ENCODE data around the gene TMEM164.

Gene TMEM164

DNA sequence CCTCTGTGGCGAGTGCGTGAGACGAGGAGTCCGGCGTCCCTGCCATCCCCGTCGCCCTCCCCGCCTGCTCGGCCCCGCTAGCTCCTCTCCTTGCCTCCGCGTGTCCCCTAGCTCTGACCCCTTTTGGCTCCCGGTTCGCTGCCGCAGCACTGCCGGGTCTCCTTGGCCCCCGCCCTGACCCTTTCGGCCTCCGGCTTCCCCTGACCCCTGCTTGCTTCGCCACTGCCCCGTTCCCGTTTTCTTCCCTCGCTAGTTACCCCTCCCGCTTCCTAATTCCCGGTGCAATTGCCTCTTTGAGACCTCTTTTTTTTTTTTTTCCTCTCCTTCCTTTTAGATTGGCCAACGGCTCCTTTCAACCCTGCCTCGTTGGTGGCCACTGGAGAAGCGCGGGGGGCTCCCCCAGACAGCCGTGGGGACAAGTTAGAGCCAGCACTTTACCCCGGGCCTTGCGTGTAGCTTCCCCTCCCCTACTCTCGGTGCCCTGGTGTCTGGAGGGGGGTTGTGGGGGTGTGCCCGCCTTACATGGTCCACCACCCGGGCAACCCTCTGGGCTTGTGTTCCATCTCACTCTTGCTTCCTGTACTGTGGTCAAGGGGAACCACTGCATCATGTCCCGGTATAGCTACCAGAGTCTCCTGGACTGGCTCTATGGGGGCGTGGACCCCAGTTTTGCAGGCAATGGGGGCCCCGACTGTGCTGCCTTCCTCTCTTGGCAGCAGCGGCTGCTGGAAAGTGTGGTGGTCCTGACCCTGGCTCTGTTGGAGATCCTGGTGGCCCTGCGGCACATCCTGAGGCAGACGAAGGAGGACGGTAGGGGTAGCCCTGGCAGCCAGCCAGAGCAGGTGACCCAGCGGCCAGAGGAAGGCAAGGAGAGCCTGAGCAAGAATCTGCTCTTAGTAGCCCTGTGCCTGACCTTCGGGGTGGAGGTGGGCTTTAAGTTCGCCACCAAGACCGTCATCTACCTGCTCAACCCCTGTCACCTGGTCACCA lies 548 bp downstream of the TMEM164 start:
- DNase-seq: peak in 9 of 56 donors; percentile 3 to 49 (median 30)

DNA sequence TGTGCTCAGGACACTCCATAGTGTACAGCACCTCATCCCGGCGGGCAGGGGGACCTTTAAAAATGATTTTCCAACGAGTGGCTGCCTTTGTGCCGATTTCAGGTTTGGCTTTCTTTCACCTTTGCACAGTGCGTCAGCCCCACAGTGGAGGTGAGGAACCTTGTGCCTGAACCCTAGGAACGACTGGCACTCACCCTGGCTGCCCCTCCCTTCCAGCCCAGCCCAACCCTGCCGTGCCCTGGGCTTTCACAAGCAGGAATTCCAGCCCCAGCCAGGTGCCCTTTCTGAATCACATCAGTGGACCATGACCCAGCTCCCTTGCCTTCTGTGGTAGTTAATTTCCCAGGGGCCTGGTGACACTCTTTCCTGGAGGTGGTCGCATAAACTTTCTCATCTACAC lies 1.3 kb downstream of the TMEM164 start:
- DNase-seq: peak in 1 of 56 donors; percentile 1

DNA sequence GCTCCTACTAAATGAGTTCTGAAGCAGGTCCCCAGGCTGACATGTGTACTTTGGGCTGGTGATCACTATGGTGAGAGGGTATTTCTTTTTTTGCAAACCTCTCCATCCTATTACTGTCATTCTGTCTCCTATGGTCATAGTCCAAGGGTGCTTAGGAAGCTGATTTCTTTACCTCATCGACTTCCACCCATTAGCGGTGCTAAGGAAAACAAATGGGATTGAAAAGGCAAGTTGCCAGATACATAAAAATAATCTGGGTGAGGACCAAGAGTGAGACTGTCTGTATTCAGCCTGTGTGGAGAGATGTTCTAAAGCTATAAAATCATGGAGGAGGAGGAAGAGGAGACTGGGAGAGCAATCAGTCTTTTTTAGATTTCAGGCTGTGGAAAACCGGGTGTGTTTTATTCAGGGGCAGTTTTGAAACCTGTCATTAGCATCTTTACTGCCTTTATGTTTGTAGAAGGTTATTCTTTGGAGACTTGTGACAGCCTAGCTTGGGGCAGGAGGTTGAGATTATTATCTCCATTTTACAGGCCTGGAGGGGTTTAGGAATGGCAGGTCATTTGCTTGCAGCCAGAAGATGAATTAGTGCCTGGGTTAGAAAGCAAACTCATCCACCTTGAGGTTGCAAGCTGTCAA lies 1.9 kb downstream of the TMEM164 start:
- no peak for DNase-seq

- DNase-seq: no peak
These were observed 3.2 kb downstream of the TMEM164 start for GRCh38 chrX:110006161-110006560.

- no peak for DNase-seq
These were observed 4.0 kb downstream of the TMEM164 start for GRCh38 chrX:110006821-110007375.

DNA sequence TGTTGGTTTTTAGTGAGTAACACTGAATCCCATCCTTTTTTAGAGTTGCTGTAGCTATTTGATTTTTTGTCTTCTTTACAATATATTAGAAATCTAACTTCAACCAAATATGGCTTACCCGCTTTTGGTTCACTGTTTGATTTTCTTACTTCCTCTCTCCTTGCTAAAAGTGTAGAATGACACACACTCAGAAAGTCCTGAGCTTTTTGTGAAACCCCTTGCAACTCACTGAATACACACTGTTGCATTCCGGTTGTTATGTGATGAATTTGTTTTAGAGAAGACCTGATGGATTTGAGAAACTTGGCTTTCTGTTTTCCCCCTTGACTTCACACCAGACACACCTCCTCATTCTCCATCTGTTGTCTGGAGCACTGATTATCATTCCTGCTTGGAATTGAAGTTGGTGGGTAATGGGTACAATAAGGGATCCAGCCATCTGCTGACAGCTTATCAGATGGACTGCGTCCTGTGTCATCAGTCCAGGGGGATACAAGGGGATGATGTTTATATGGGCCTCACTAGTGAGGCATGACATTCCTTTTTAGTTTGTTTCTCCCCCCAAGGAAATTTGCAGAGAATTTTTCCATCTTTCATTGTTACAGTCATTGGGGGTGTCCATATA lies 5.2 kb downstream of the TMEM164 start:
- no peak for DNase-seq

DNA sequence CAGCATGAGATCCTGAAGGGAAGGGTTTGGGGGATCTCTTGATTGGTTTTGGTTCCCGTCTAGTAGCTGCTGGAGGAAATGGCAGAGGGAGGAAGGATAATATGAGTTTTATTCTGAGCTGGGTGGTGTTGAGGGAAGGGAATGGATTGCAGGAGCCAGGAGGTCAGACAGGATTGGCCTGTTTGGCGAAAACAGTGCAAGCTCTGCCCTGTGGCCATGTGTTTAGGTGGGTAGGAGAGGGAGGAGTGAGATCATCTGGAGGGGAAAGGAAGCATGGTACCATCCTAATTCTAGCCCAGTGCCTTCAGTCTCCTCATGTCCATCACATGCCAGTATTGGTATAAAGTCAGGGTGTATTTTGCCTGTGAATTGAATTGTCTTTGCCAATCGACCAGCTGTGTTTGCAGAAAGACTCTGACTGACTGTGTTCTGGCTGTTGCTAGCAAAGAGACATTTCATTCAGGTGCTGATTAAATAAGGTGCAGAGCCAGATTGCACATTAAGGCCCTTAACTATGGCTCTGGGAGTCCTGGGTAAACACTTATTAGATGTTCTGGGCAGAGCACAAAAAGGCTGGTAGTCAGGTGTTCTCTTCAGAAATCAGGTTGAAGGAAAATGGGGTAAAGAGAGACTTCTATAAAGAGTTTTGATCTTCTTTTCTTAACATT lies 10.0 kb downstream of the TMEM164 start:
- DNase-seq: no peak

DNA sequence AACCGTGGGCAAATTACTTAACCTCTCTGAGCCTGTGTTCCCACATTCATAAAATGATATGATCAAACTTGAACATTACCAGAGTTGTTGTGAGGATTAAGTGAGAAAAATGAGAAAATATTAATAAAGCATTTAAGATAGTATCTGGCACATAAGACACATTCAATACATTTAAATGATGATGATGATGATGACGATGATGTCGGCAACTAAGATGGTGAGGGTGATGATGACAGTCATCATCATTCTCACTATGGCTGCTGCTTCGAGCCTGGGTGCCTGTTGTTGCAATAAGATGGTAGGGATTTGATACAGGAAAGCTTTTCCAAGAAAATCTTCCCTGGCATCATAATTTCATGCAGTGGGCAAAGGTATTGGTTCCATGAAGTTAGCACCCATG lies 11.1 kb downstream of the TMEM164 start:
- DNase-seq: no peak

GRCh38 chrX:110015032-110015431 lies 12.1 kb downstream of the TMEM164 start:
- peak in 1 of 56 donors; percentile 3 for DNase-seq

DNA sequence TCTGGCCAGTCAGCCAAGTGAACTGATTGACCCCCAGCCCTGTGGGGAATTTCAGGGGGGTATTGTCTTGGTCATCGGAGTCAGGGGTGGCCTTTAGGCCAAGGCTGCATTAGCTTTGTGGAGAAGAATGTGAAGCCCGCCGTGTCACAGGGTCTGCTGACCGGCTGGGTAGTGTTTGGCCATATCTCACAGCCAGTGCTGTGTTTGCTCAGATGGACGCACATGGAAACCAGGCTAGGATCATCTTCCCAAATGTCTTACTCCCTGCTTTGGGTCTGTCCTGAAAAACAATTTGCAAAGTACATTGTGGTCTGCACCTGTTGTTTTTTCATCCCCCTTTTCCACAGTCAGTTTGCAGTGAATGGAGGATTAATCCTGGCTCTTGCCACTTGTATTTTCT lies 13.0 kb downstream of the TMEM164 start:
- DNase-seq: no peak

GRCh38 chrX:110020536-110020935 lies 17.6 kb downstream of the TMEM164 start:
- DNase-seq: no peak

GRCh38 chrX:110021258-110022022 lies 18.5 kb downstream of the TMEM164 start:
- no peak for DNase-seq

DNA sequence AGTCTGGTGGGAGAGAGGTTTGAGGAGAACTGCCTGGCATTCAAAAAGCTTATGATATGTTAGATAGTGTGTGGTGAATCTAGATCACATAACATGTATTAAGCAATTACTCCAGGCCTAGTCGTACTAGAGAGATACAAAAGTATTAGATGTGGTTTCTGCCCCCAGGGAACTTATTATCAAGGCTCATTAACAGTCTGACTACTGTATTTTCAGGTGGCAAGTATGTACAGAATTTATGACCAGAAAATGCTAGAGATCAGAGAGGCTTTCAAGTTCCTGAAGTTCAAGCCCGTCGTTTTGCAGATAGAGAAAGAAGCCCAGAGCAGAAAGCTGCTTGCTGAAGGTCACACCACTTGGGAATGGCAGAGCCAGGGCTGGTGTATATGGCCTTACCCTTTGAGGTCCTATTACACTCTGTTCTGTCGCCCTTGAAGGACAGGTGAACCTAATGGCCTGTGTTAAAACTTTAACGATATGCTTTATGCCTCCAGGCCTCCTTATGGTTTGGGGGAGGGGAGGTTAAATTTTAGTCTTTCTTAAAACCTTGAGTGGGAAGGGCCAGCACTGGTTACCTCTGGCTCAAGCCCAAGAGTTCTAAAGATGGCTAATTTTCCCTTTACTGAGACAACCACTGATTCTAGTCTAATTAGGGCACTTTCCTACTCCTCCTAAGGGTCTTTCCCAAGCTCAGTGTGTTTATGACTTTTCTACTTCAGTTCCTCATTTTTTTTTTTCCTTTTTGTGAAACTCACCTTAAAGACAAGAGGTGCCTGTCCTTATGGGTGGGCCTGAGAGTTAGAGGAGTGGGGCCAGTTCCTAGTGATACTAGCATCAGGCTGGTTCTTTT lies 19.9 kb downstream of the TMEM164 start:
- no peak for DNase-seq

DNA sequence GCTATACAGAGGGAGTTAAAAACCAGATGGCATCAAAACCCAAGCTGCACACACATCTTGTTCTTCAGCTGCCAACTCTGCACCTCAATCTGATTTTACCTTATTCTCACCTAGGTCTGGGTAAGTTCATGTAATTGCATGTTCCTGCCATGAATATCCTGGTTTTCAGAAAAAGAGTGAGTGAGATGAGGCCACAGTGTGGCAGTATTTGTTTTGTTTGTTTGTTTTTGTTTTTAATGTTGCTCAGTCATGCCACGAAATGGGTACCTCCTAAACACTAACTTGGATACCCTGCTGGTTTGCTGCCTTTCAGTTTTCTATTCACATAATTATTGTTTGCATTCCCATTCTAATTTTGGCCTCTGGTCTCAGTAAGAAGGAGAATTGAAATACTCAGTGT lies 22.5 kb downstream of the TMEM164 start:
- no peak for DNase-seq

DNA sequence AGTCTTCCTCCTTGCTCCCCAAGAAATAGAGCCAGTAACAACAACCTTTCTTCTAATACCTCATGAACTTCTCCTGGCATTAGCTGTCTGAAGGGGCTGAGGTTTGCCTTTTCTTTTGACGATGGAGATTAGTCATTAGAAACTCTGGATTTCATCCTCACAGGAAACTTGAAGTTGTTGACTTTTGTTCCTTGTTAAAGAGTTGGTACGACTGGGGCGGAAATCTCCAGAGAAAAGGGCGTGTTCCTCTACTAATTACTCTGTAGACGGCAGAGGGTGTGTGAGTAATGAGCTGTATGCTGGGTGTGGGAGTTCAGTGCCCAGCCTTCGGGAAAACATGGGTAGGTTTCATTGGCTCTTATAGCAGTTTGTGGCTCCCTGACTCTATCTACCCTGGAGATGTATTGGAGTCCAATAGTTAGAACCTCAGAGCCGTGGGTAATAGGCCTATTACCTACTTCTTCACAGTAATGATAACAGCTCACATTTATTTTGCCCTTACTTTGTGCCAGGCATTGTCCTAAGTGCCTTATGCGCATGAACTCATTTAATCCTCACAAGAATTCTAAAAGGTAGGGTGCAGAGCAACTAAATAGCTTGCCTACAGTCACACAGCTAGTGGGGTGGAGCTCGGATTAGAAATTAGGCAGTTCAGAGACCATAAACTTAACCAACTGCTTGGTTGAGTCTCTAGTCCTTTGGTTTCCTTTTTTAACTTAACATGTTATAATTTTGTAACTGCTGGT lies 23.4 kb downstream of the TMEM164 start:
- DNase-seq: peak in 9 of 56 donors; percentile 1 to 18 (median 4)

DNA sequence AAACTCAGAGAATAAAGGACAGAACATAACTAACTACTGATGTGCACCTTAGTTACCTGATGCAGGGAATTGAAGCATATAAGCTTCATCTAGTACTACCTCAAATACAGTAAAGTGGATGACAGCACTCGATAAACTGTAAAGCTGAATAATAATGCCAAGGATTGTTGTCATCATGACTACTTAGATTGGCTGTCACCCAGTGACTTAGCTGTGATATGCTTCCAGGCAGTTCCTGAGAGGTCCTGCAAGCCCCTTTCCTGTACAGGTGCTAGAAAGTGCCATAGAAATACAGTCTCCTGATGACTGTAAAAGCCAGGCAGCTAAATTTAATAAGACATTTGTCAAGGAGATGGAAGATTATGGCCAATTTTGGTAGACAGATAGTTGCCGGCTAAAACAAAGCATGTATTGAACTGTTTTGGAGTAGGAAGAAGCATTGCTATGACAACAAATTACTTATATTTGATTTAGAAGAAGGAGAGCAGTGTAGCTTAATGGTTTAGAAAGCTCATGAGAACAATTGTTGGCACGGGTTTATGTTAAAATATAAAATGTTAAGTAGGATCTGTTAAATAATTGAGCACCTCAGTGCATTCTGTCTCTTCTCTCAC lies 29.7 kb downstream of the TMEM164 start:
- no peak for DNase-seq

GRCh38 chrX:110034036-110034435 lies 31.1 kb downstream of the TMEM164 start:
- DNase-seq: no peak
